SK-N-SH treated with all-trans-retinoic acid at 6 μM for 48 hours (cell line): ENCODE results near the gene RHOC.

ENCODE experiments used
- ATAC-seq: fragments of 200-7000 bp; cut with Tn5 transposase; 3 replicates; pipeline ENCODE4 v1.9.1; 2020; ENCODE audit warnings: mild to moderate bottlenecking, moderate library complexity
- ARNTL ChIP-seq: fragments of 450-650 bp; formaldehyde crosslinking; IDR thresholded peaks from 2 replicates; pipeline ENCODE4 v1.5.0; 2020; ENCODE audit warnings: low read depth, mild to moderate bottlenecking, moderate library complexity, borderline replicate concordance
- BACH2 ChIP-seq: fragments of 250-450 bp; sonication (Bioruptor Pico); IDR thresholded peaks from 2 replicates; pipeline ENCODE4 v1.9.0; 2021; ENCODE audit warnings: mild to moderate bottlenecking, borderline replicate concordance
- ESRRG ChIP-seq: fragments of 250-450 bp; sonication (Bioruptor Pico); IDR thresholded peaks from 2 replicates; pipeline ENCODE4 v1.6.1; 2021; ENCODE audit warnings: mild to moderate bottlenecking
- GLIS3 ChIP-seq: fragments of 250-450 bp; sonication (Bioruptor Pico); IDR thresholded peaks from 2 replicates; pipeline ENCODE4 v1.5.0; 2020; ENCODE audit warnings: mild to moderate bottlenecking, moderate library complexity
- OSR1 ChIP-seq: fragments of 250-450 bp; sonication (Bioruptor Pico); IDR thresholded peaks from 2 replicates; pipeline ENCODE4 v1.8.0; 2022; ENCODE audit warnings: moderate library complexity, mild to moderate bottlenecking, inconsistent platforms
- PATZ1 ChIP-seq: fragments of 250-450 bp; sonication (Bioruptor Pico); IDR thresholded peaks from 2 replicates; pipeline ENCODE4 v1.8.0; 2020; ENCODE audit warnings: mild to moderate bottlenecking, moderate library complexity, borderline replicate concordance
- PPARA ChIP-seq: fragments of 250-450 bp; sonication (Bioruptor Pico); IDR thresholded peaks from 2 replicates; pipeline ENCODE4 v1.5.0; 2020; ENCODE audit warnings: mild to moderate bottlenecking, borderline replicate concordance
- RARB ChIP-seq: fragments of 250-450 bp; sonication (Bioruptor Pico); IDR thresholded peaks from 2 replicates; pipeline ENCODE4 v1.8.0; 2021; ENCODE audit warnings: mild to moderate bottlenecking, moderate library complexity
- TCF4 ChIP-seq: fragments of 250-450 bp; sonication (Bioruptor Pico); IDR thresholded peaks from 2 replicates; pipeline ENCODE4 v1.8.0; 2021; ENCODE audit warnings: mild to moderate bottlenecking, moderate library complexity, borderline replicate concordance
- TOX ChIP-seq: fragments of 250-450 bp; sonication (Bioruptor Pico); IDR thresholded peaks from 2 replicates; pipeline ENCODE4 v1.8.0; 2021; ENCODE audit warnings: mild to moderate bottlenecking, moderate library complexity, borderline replicate concordance
- TSHZ2 ChIP-seq: fragments of 250-450 bp; sonication (Bioruptor Pico); IDR thresholded peaks from 2 replicates; pipeline ENCODE4 v1.5.0; 2020; ENCODE audit warnings: mild to moderate bottlenecking, moderate library complexity
- ZC3H10 ChIP-seq: fragments of 250-450 bp; sonication (Bioruptor Pico); IDR thresholded peaks from 2 replicates; pipeline ENCODE4 v1.5.1; 2021; ENCODE audit warnings: mild to moderate bottlenecking, moderate library complexity
- ZFP3 ChIP-seq: fragments of 250-450 bp; sonication (Bioruptor Pico); IDR thresholded peaks from 2 replicates; pipeline ENCODE4 v1.5.0; 2020; ENCODE audit warnings: mild to moderate bottlenecking, moderate library complexity
- ZFP30 ChIP-seq: fragments of 450-650 bp; formaldehyde crosslinking; IDR thresholded peaks from 2 replicates; pipeline ENCODE4 v1.5.0; 2022; ENCODE audit warnings: mild to moderate bottlenecking, moderate library complexity
- ZNF565 ChIP-seq: fragments of 450-650 bp; formaldehyde crosslinking; conservative IDR thresholded peaks from 2 replicates; pipeline ENCODE4 v1.5.0; 2020; ENCODE audit warnings: low read depth, mild to moderate bottlenecking, moderate library complexity
- TF ChIP-seq, protein P1 (sequence below): fragments of 250-450 bp; sonication (Bioruptor Pico); IDR thresholded peaks from 2 replicates; pipeline ENCODE4 v1.5.1; 2021; ENCODE audit warnings: mild to moderate bottlenecking, moderate library complexity
- TF ChIP-seq, protein P2 (sequence below): fragments of 250-450 bp; sonication (Bioruptor Pico); IDR thresholded peaks from 2 replicates; pipeline ENCODE4 v1.8.0; 2021; ENCODE audit warnings: low read depth, mild to moderate bottlenecking, moderate library complexity, borderline replicate concordance

RHOC gene

DNA sequence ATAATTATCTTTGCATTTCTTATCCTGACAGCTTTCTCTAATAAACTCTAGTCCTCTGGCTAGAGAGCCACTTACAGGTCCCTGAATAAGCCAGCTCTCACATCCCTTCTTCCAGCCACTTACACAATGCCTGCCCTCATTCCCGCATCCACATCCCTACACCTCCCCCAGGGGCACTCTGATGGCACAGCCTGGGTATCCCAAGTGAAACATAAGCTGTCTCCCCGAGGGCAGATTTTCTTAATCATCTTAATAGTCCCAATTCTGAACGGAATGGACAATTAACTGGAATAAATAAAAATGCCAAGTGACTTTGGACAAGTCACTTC is 4.9 kb downstream of the RHOC start:
- TF ChIP-seq ZC3H10, result no peak
- no peak for TF ChIP-seq TCF4 (CRISPR knock-in tag)
- TF ChIP-seq, protein P1, sequence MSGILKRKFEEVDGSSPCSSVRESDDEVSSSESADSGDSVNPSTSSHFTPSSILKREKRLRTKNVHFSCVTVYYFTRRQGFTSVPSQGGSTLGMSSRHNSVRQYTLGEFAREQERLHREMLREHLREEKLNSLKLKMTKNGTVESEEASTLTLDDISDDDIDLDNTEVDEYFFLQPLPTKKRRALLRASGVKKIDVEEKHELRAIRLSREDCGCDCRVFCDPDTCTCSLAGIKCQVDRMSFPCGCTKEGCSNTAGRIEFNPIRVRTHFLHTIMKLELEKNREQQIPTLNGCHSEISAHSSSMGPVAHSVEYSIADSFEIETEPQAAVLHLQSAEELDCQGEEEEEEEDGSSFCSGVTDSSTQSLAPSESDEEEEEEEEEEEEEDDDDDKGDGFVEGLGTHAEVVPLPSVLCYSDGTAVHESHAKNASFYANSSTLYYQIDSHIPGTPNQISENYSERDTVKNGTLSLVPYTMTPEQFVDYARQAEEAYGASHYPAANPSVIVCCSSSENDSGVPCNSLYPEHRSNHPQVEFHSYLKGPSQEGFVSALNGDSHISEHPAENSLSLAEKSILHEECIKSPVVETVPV (CRISPR knock-in tag), result no peak
- TF ChIP-seq, protein P2, sequence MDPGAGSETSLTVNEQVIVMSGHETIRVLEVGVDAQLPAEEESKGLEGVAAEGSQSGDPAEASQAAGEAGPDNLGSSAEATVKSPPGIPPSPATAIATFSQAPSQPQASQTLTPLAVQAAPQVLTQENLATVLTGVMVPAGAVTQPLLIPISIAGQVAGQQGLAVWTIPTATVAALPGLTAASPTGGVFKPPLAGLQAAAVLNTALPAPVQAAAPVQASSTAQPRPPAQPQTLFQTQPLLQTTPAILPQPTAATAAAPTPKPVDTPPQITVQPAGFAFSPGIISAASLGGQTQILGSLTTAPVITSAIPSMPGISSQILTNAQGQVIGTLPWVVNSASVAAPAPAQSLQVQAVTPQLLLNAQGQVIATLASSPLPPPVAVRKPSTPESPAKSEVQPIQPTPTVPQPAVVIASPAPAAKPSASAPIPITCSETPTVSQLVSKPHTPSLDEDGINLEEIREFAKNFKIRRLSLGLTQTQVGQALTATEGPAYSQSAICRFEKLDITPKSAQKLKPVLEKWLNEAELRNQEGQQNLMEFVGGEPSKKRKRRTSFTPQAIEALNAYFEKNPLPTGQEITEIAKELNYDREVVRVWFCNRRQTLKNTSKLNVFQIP (CRISPR knock-in tag), result no peak
- TF ChIP-seq ZFP3 (CRISPR knock-in tag), result no peak
- no peak for TF ChIP-seq RARB
- no peak for TF ChIP-seq TOX
- TF ChIP-seq BACH2 (CRISPR knock-in tag), result no peak
- no peak for TF ChIP-seq GLIS3 (CRISPR knock-in tag)
- TF ChIP-seq, all 23 proteins: peak for 0

DNA sequence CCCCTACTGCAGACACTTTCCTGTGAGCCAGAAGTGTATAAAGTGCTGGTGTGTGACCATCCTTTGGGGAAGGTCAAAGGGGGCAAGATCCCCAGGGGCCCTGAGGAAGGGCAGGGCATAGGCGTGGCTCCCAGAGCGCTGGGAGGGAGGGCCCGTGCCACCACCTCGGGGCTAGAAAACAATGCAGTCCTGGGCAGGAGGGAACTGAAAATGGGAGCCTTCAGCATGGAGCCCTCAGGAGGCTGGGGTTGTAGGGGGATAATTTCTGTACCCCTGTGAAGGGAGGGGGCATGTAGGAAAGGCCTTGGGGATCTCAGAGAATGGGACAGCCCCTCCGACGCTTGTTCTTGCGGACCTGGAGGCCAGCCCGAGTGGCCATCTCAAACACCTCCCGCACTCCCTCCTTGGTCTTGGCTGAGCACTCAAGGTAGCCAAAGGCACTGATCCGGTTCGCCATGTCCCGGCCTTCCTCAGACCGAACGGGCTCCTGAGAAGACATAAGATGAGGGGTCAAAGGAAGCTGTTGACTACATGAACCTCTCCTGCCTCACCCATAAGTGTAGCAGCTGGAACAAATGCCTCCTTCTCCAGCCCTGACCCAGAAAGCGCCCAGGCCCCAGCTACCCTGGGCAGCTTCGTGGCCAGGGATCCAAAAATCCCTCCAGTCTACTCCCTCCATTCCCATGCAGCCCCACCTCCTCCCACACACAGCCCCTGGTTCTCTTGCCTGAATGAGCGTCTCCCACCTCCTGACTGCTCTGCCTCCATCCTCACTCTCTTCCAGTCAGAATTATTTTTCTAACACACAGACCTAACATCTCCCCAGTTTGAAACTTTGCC is 5.5 kb downstream of the RHOC start:
- TF ChIP-seq TSHZ2 (CRISPR knock-in tag), result no peak
- TF ChIP-seq BACH2 (CRISPR knock-in tag), result no peak
- no peak for TF ChIP-seq ARNTL (CRISPR knock-in tag)
- TF ChIP-seq PATZ1 (CRISPR knock-in tag), result no peak
- no peak for TF ChIP-seq TOX
- no peak for TF ChIP-seq OSR1 (CRISPR knock-in tag)
- no peak for TF ChIP-seq PPARA (CRISPR knock-in tag)
- no peak for TF ChIP-seq RARB
- no peak for TF ChIP-seq ZNF565 (CRISPR knock-in tag)
- TF ChIP-seq ZFP30 (CRISPR knock-in tag), result no peak
- no peak for TF ChIP-seq ZFP3 (CRISPR knock-in tag)
- TF ChIP-seq, protein P2 (CRISPR knock-in tag), result no peak

More for the DNA sequence above, 4.9 kb downstream of the RHOC start:
- ATAC-seq, result no peak

DNA sequence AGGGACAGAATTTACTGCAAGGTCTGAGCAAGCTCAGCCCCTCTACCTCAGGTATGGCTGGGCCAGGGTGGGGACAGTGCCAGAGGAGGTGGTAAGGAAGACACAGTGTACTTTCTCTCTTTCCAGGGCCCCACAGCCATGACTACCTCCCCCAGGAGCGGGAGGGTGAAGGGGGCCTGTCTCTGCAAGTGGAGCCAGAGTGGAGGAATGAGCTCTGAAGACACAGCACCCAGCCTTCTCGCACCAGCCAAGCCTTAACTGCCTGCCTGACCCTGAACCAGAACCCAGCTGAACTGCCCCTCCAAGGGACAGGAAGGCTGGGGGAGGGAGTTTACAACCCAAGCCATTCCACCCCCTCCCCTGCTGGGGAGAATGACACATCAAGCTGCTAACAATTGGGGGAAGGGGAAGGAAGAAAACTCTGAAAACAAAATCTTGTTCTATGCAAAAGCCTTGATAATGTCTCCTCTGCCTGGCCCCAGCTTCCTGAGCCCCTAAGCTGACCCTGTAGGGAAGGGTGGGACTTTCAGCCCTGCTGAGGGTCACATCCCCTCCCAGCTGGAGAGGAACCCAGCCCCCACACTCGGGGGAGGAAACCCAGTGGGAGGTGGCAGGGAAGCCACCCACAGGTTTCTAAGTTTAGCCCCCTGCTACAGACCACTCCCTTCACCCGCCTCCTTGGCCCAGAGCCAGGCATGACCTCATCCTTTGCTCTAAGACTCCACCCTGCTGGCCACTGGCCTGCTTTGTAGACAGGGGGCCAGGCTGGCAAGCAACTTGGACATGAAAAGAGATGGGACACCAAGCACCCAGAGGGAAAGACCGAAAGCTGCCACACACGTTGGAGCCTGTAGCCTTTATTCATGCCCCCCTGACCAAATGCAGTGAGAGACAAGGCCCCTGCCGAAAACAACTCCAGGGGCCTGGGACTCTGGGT is 6.4 kb downstream of the RHOC start:
- ATAC-seq, result peak; percentile 65
- TF ChIP-seq GLIS3 (CRISPR knock-in tag) (0 out of 2 replicates have a peak, but pooled peaks have one; percentile 22), PATZ1 (CRISPR knock-in tag) (no peak; the same call in 1 of the 2 replicates), ZNF565 (CRISPR knock-in tag) (no peak), ESRRG (CRISPR knock-in tag) (no peak)

More for the DNA sequence above, 5.5 kb downstream of the RHOC start:
- no peak for ATAC-seq
